H1 (cell line): ENCODE results near the gene TJP2. TPM values are rescaled to one million over a fixed set of nuclear protein-coding genes. Genes with fewer than 3 reads are reported as not detected.

ENCODE experiments used
- ATF3 ChIP-seq: IDR thresholded peaks from 2 replicates; pipeline ENCODE4 v1.6.1; 2011; ENCODE audit warnings: low read depth, mild to moderate bottlenecking, low read length; ENCODE audit not compliant: insufficient read depth
- CHD1 ChIP-seq: IDR thresholded peaks from 2 replicates; pipeline ENCODE4 v1.6.1; 2012; ENCODE audit warnings: low read depth, low read length, improper control_type of control experiment
- CHD7 ChIP-seq: fragments of 300-600 bp; sonication (generic); IDR thresholded peaks from 2 replicates; pipeline ENCODE4 v1.7.1; 2012; ENCODE audit warnings: low read length, moderate library complexity, mild to moderate bottlenecking, inconsistent platforms; ENCODE audit not compliant: insufficient replicate concordance
- EZH2 ChIP-seq: fragments of 200-600 bp; sonication (generic); IDR thresholded peaks from 2 replicates; pipeline ENCODE4 v1.7.1; 2012; ENCODE audit warnings: low read depth, mild to moderate bottlenecking, moderate library complexity, low read length, inconsistent platforms; ENCODE audit not compliant: severe bottlenecking
- GABPA ChIP-seq: IDR thresholded peaks from 2 replicates; pipeline ENCODE4 v1.6.1; 2011; ENCODE audit warnings: mild to moderate bottlenecking, low read length, moderate library complexity, borderline replicate concordance; ENCODE audit not compliant: insufficient read depth
- KDM4A ChIP-seq: IDR thresholded peaks from one replicate; pipeline ENCODE4 v1.7.1; 2012; ENCODE audit warnings: low read depth, mild to moderate bottlenecking, moderate library complexity, low read length, inconsistent platforms; ENCODE audit not compliant: severe bottlenecking
- PHF8 ChIP-seq: fragments of 200-600 bp; sonication (generic); conservative IDR thresholded peaks from 2 replicates; pipeline ENCODE4 v1.7.1; 2012; ENCODE audit warnings: low read depth, mild to moderate bottlenecking, inconsistent platforms, low read length, moderate library complexity
- POLR2AphosphoS5 ChIP-seq: IDR thresholded peaks from 2 replicates; pipeline ENCODE4 v1.6.1; 2011; ENCODE audit warnings: low read depth, low read length
- RFX5 ChIP-seq: IDR thresholded peaks from 2 replicates; pipeline ENCODE4 v1.6.1; 2011; ENCODE audit warnings: low read depth, low read length, improper control_type of control experiment, borderline replicate concordance
- polyA plus RNA-seq, 7 experiments: library from polyadenylated mRNA; depleted of rRNA in 3 of 7; stranded (reverse) in 5 of 7; unstranded in 2 of 7; fragments of >200 nt in 5 of 7; fragments of 200-250 nt in 2 of 7; gene quantifications; 1 replicate in 5 of 7; 2 replicates in 1 of 7; 4 replicates in 1 of 7; pipeline versions ENCODE4 v1.2.1 to v1.2.3, GENCODE V29; 2011 to 2013; ENCODE audit warnings: missing spikeins in 2 of 7, mixed read lengths in 2 of 7
- total RNA-seq: library from RNA; stranded (reverse); fragmentation: NEBNext Ultra II Directional; extraction: Animal tissue kit (Norgen Biotek cat#: 25700); gene quantifications from 2 replicates; pipeline ENCODE4 v1.2.1, GENCODE V29; 2021

The TJP2 gene
- total and polyA plus RNA-seq, 2 of the 8 experiments (the other 6 are each of a cell fraction or from before 2014, with no cell fraction given), result 54.9 to 137 TPM

GRCh38 chr9:69147041-69147834 lies 26.8 kb upstream of the TJP2 start (continued):
- no peak for TF ChIP-seq CHD7
- no peak for TF ChIP-seq ATF3
- no peak for TF ChIP-seq PHF8
- no peak for TF ChIP-seq KDM4A
- TF ChIP-seq GABPA, result no peak
- no peak for TF ChIP-seq POLR2AphosphoS5
- TF ChIP-seq RFX5, result no peak
- TF ChIP-seq EZH2, result no peak
- TF ChIP-seq CHD1, result no peak
